ENCODE measurements around the gene AKR7A3.

DNA sequence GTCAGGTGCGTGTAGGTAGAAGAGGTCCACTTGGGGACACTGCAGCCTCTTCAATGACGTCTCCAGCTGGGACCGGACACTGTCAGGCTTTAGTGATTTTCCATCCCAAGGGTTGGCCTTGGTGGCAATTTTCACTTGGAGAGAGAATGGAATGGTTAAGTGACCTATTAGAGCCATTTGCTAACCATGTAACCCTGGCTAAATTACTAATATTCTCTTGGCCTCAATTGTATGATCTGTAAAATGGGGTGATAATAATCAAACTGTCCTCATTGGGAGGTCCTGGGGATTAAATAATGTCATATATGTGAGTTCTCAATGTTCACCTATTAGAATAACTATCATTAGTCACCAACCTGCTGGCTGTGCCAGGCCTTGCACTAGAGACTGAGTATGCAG, 19.9 kb upstream of the AKR7A3 start:
- TF ChIP-seq, protein P1, sequence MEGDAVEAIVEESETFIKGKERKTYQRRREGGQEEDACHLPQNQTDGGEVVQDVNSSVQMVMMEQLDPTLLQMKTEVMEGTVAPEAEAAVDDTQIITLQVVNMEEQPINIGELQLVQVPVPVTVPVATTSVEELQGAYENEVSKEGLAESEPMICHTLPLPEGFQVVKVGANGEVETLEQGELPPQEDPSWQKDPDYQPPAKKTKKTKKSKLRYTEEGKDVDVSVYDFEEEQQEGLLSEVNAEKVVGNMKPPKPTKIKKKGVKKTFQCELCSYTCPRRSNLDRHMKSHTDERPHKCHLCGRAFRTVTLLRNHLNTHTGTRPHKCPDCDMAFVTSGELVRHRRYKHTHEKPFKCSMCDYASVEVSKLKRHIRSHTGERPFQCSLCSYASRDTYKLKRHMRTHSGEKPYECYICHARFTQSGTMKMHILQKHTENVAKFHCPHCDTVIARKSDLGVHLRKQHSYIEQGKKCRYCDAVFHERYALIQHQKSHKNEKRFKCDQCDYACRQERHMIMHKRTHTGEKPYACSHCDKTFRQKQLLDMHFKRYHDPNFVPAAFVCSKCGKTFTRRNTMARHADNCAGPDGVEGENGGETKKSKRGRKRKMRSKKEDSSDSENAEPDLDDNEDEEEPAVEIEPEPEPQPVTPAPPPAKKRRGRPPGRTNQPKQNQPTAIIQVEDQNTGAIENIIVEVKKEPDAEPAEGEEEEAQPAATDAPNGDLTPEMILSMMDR (IDR thresholded peaks at IDR 0.05) = no peak
- TF ChIP-seq SP1 (CRISPR knock-in tag; conservative IDR thresholded peaks at IDR 0.05) (no peak), NR3C1 (CRISPR knock-in tag; conservative IDR thresholded peaks at IDR 0.05; ENCODE audit: low read depth) (no peak)
- TF ChIP-seq, protein P2, sequence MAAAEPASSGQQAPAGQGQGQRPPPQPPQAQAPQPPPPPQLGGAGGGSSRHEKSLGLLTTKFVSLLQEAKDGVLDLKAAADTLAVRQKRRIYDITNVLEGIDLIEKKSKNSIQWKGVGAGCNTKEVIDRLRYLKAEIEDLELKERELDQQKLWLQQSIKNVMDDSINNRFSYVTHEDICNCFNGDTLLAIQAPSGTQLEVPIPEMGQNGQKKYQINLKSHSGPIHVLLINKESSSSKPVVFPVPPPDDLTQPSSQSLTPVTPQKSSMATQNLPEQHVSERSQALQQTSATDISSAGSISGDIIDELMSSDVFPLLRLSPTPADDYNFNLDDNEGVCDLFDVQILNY (CRISPR knock-in tag; IDR thresholded peaks at IDR 0.05) = no peak
- TF ChIP-seq, protein P3, sequence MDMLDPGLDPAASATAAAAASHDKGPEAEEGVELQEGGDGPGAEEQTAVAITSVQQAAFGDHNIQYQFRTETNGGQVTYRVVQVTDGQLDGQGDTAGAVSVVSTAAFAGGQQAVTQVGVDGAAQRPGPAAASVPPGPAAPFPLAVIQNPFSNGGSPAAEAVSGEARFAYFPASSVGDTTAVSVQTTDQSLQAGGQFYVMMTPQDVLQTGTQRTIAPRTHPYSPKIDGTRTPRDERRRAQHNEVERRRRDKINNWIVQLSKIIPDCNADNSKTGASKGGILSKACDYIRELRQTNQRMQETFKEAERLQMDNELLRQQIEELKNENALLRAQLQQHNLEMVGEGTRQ (CRISPR knock-in tag; IDR thresholded peaks at IDR 0.05) = no peak
